Tibial nerve (tissue), 4 donors: ENCODE measurements around the gene SLC25A13.
"Not testable (repeated sequence)": the region's sequence is repeated elsewhere in the genome, so short reads cannot be mapped to it uniquely, and the experiment has no call there.

ENCODE experiments used
- CTCF ChIP-seq, 5 experiments: fragments of 200-600 bp in 3 of 5; fragments of 450-650 bp in 2 of 5; sonication (generic) in 3 of 5; IDR thresholded peaks; one replicate each; pipeline ENCODE4 v1.5.1; 2016 to 2019; ENCODE audit warnings: antibody characterized with exemption in 5 of 5, mild to moderate bottlenecking in 3 of 5, moderate library complexity in 2 of 5
- EP300 ChIP-seq, 2 donors: sonication (generic); formaldehyde crosslinking; IDR thresholded peaks; one replicate each; pipeline ENCODE4 v1.6.1; 2017; ENCODE audit warnings: antibody characterized with exemption in 2 of 2, mild to moderate bottlenecking in 1 of 2
- POLR2A ChIP-seq, 2 donors: fragments of 450-650 bp; IDR thresholded peaks; one replicate each; pipeline ENCODE4 v1.6.1; 2017; ENCODE audit warnings: antibody characterized with exemption in 2 of 2, mild to moderate bottlenecking in 2 of 2, moderate library complexity in 2 of 2

- not testable (repeated sequence) for TF ChIP-seq CTCF, EP300, POLR2A (IDR thresholded peaks at IDR 0.05)
These were observed 167.4 kb downstream of the SLC25A13 start for GRCh38 chr7:96154506-96154905.
